HK-2 (cell line): Measurements from ENCODE around the gene PDYN.
A peak's percentile ranks its signal among the peaks of the same experiment; 100 is the strongest.
"Not testable (repeated sequence)": the region's sequence is repeated elsewhere in the genome, so short reads cannot be mapped to it uniquely, and the experiment has no call there.

Experiments used
- DNase-seq: peaks from one replicate; pipeline ENCODE4 v3.0.0-alpha.2; 2018; ENCODE audit not compliant: unreplicated experiment

PDYN gene

GRCh38 chr20:1993986-1994385 is at the start of gene PDYN:
PDYN (minus strand) TSS chr20:1994058; CDS start chr20:1983084, 10,974 bp downstream.
- DNase-seq: no peak

- DNase-seq: peak; percentile 21
Measured at GRCh38 chr20:2042400-2042799, 48.5 kb upstream of the PDYN start.

- DNase-seq: no peak
Measured at GRCh38 chr20:2038161-2038560, 44.3 kb upstream of the PDYN start.

- no peak for DNase-seq
Measured at GRCh38 chr20:2037296-2037914, 43.5 kb upstream of the PDYN start.

- DNase-seq: not testable (repeated sequence)
Measured at GRCh38 chr20:2036357-2036756, 42.5 kb upstream of the PDYN start.

GRCh38 chr20:2032168-2032567 is 38.3 kb upstream of the PDYN start:
- DNase-seq: no peak

GRCh38 chr20:2026514-2026913 is 32.7 kb upstream of the PDYN start:
- no peak for DNase-seq

- DNase-seq: no peak
Measured at GRCh38 chr20:2026004-2026403, 32.1 kb upstream of the PDYN start.

GRCh38 chr20:2023151-2023550 is 29.3 kb upstream of the PDYN start:
- DNase-seq: no peak

- no peak for DNase-seq
Measured at GRCh38 chr20:2022163-2022562, 28.3 kb upstream of the PDYN start.

GRCh38 chr20:2010533-2010932 is 16.7 kb upstream of the PDYN start:
- no peak for DNase-seq

GRCh38 chr20:2006452-2007361 is 12.8 kb upstream of the PDYN start:
- peak; percentile 29 for DNase-seq

- DNase-seq: peak; percentile 80
Measured at GRCh38 chr20:2005831-2006426, 12.1 kb upstream of the PDYN start.

GRCh38 chr20:2005359-2005758 is 11.5 kb upstream of the PDYN start:
- no peak for DNase-seq

GRCh38 chr20:2004171-2004570 is 10.3 kb upstream of the PDYN start:
- DNase-seq: no peak

- no peak for DNase-seq
Measured at GRCh38 chr20:2002365-2002764, 8.5 kb upstream of the PDYN start.

- no peak for DNase-seq
Measured at GRCh38 chr20:2001119-2001518, 7.3 kb upstream of the PDYN start.

- no peak for DNase-seq
Measured at GRCh38 chr20:2000285-2000684, 6.4 kb upstream of the PDYN start.

- no peak for DNase-seq
Measured at GRCh38 chr20:1998715-1999114, 4.9 kb upstream of the PDYN start.

- no peak for DNase-seq
Measured at GRCh38 chr20:1998193-1998520, 4.3 kb upstream of the PDYN start.

- no peak for DNase-seq
Measured at GRCh38 chr20:1997483-1998192, 3.8 kb upstream of the PDYN start.
